GM18870 (cell line): ENCODE measurements around the gene LPAR5.

Source experiments
- ATAC-seq: cut with Tn5 transposase; IDR thresholded peaks from one replicate; pipeline ENCODE4 v1.9.1; 2021; ENCODE audit warnings: moderate library complexity; ENCODE audit not compliant: unreplicated experiment

LPAR5 gene

DNA sequence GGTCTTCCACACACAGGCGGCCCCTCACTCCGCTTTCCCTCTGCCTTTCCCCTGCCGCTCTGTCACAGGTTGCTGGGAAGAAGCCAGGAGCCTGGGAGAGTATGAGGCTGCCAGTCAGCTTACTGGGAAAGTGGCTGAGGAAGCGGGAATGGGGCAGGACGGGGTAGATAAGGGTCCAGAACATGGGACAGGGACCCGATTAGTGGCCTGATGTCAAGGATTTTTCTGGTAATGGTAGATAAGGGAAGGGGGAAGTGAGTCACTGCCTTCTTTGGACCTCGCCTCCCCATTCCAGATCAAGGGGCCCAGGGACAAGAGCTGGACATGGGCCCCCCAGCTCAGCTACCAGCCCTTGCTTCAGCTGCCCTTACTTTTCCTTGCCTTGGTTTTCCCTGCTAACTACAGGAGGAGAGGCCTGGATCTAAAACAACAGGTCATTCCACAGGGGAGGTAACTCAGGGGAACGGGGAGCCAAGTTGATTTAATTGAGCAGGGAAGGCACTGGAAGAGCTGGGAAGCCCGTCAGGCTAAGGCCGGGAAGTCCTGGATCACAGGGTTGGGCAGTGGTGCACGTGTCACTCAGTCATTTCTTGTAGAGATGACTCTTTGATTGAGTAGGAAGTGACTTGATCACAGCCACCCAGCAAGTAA, 3.5 kb upstream of the LPAR5 start:
- no peak for ATAC-seq

GRCh38 chr12:6638305-6638704, 2.5 kb upstream of the LPAR5 start:
- ATAC-seq: no peak

DNA sequence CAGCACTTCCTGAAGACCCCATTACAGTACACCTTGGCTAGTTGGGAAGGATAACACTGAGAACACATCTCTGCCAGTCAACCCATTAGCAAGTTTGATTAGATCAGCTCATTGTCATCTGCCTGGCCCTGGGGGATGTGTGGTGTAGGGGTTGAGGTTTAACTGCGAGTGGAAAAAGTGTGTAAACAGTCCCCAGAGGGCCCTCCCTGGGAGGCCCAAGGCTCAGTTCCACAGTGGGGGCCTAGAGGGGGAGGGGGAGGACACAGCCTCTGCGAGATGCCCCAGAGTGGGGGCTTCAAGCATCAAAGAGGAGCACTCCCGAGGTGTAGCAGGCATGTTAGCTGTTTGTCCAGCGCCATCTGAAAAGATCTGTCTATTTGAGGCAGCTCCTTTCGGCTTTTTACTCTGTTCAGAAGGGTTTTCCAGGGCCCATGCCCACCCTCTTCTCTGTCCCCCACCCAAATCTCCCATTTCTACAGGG, 344 bp downstream of the LPAR5 start:
- ATAC-seq: no peak

- ATAC-seq: no peak
Observed at GRCh38 chr12:6632026-6632983, 3.5 kb downstream of the LPAR5 start.

DNA sequence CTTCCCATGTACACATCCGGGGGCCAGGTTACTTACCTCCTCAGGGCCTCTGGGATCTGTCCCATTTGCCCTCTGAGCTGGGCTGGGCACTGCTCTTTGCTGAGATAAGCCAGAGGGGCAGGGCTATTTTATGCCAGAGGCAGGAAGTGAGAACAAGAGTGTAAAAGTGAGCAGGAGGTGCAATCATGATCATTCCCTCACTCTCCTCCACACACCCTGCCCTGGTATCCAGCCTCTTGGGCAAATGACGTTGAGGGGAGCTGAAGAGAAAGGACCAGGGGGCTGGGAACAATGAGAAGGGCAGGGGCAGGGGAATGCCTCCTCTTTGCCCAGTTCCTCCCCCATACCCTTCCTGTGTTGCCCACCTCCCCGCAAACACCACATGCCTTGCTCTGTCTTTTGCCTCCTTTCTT, 4.2 kb downstream of the LPAR5 start:
- no peak for ATAC-seq

DNA sequence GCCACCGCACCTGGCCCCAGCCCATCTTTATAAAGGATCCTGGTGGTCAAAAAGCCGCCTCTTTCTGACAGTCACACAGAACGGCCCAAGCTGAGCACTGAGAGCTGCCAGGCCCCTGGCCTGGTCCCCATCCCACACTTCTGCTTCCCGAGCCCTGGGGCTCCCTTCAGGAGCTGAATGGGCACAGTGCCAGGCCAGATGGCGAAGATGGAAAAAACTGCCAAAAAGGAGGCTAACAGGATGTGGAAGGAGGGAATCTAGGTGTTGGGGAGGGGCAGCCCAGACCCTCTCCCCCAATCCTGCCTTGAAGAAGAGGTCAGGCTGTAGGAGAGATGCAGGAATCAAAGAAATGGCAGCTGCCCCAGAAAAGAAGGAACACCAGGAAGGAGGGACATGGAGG, 5.0 kb downstream of the LPAR5 start:
- no peak for ATAC-seq

DNA sequence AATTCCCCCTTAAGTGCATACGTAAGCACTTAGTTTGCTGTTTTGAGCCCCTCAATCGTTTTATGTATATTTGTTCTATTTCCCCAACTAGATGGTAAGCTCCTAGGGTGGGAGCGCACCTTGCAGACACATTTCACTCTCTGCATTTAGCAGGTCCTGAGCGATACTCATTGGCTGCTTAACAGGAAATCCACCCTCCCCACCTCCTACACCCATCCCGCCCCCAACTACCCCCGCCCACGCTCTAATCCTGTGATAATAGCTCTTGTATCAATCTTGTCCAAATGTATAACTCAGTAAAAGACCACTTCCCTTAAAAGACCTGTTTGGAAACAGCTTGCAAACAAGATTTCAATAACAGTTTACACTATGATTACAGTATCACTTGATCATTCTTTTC, 8.1 kb downstream of the LPAR5 start:
- no peak for ATAC-seq

DNA sequence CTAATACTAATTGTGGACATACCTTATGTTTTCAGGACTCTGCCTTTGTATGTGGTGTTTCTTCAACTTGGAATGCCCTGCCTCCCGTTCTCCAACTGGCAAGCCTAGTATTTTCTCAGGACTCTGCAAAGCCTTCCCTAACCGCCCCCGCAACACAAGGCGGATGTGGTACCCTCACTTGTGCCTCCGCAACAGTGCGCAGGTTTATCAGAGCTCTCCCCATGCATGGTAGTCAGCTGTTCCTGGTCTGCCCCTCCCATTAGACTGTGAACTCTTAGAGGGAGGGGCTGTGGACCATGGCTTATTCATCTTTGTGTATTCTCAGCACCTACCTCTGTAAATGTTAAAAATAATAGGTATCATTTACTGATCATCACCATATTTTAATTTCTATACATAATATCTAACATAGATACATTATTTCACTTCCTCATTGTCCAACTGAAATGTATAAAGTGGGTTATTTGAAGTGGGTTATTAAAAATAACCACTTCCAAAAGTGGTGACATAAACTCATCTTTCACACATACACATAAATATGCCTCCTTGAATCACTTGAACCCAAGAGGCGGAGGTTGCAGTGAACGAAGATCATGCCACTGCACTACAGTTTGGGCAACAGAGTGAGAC, 9.0 kb downstream of the LPAR5 start:
- no peak for ATAC-seq

DNA sequence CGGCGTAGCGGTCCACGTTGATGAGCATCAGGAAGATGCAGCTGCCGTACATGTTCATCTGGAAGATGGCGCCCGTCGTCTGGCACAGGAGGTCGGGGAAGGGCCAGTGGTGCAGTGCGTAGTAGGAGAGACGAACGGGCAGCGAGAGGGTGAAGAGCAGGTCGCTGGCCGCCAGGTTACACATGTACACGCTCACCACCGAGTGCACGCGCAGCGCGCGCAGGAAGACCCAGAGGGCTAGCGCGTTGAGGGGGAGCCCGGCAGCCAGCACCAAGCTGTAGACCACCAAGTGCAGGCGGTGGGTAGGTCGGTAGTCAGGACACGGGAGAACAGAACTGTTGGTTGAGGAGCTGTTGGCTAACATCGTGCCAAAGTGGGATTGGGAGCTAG, 14.9 kb downstream of the LPAR5 start:
- no peak for ATAC-seq

- no peak for ATAC-seq
Observed at GRCh38 chr12:6620137-6620884, 15.4 kb downstream of the LPAR5 start.

GRCh38 chr12:6618483-6619225, 17.1 kb downstream of the LPAR5 start:
- ATAC-seq: no peak

GRCh38 chr12:6615802-6616201, 20.0 kb downstream of the LPAR5 start:
- ATAC-seq: no peak

DNA sequence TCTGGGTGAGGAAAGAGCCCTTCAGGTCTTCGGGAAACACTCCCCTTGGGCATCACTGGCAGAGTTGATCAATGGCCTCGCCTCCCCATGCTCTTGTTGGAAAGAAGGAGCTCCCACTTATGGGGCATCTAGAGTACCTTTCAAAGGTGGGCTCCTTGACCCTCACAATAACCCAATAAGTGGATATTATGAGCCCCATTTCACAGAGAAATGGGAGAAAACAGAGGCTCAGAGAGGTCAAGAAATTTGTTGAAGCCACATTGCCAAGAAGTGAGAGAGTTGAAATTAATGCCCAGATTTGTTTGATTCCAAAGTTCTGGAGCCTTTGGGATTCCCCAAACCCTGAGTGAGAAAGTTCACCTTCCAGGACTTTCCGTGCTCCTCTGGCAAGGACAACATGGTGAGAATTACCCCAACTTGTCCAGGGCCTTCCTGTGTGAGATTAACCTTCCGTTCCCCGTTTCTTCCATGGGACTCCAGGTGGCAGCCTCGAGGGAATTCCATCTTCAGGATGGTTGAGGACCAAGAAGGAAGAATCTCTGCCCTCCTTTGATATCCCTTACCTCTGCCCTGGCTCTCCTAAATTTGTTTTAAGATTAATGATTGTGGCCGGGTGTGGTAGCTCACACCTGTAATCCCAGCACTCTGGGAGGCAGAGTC, 21.1 kb downstream of the LPAR5 start:
- no peak for ATAC-seq

- no peak for ATAC-seq
Observed at GRCh38 chr12:6613776-6614512, 21.8 kb downstream of the LPAR5 start.

- no peak for ATAC-seq
Observed at GRCh38 chr12:6613015-6613775, 22.6 kb downstream of the LPAR5 start.

- ATAC-seq: no peak
Observed at GRCh38 chr12:6612652-6613014, 23.1 kb downstream of the LPAR5 start.

- ATAC-seq: no peak
Observed at GRCh38 chr12:6612247-6612646, 23.5 kb downstream of the LPAR5 start.

DNA sequence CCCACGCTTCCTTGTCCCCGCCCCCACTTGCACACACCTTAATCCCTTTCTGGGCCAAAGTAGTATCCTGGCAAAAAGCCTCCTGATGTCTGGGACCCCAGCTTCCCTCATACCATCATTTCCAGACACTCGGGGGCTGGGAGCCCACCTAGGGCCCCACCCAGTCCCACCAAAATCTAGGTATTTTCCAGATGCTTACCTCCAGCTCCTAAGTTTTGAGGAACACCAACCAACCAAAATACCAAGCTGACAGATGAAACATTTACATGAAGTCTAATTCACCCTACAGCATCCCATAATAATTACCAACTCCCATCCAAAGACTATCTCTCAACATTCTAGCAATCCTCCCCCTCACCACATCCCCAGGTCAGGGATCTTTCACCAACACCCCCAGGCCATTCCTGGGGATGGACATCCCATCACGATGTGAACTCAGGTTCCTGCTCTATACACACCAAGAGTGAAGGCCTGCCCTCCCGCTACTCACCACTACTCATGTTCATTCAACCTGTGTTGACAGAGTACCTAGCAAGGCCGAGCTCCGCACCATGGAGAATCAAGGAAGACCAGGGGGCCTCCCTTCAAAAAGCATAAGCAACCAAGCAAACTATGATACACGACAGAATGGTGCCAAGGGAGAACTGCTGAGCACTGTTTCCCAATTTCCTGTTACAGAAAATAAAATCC, 27.0 kb downstream of the LPAR5 start:
- no peak for ATAC-seq
